ENCODE measurements around the gene PCDHB3. TPM values are rescaled to one million over a fixed set of nuclear protein-coding genes. Genes with fewer than 3 reads are reported as not detected.
A peak's percentile ranks its signal among the peaks of the same experiment; 100 is the strongest.
"Not testable (repeated sequence)": the region's sequence is repeated elsewhere in the genome, so short reads cannot be mapped to it uniquely, and the experiment has no call there.

The PCDHB3 gene
- total RNA-seq, 1 donor from 2014 or later = 2.0 TPM

DNA sequence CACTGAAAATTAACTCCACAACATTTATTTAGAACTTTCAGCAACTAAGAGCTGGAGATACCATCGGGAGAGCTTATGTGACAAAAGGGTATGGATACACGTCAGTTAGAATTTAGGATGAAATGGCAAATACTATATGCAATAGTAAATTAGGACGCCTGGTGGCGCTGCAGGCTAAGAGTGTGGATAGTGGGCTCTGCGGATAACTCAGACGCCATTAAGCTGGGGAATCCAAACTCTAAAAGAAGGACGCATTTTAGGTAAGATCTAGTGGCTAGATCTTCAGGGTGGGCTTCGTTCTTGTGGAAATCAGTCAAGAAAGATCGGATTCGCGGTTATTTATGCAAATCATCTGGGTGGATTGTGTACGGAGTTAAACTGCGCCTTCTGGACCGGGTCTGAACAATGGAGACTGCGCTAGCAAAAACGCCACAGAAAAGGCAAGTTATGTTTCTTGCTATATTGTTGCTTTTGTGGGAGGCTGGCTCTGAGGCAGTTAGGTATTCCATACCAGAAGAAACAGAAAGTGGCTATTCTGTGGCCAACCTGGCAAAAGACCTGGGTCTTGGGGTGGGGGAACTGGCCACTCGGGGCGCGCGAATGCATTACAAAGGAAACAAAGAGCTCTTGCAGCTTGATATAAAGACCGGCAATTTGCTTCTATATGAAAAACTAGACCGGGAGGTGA, 34.9 kb downstream of the PCDHB3 start, which contains the start of gene PCDHB5:
TSS of gene PCDHB5 (plus strand) at position 177 of the 688 bp plus-strand sequence. CDS start at position 406, 229 bp downstream.
- H3K36me3 ChIP-seq = no peaks in the 10 kb centered on the region
- H3K27ac ChIP-seq = no peak within 1 kb of the TSS
- H3K27me3 ChIP-seq = no peaks in the 10 kb centered on the region
- intact Hi-C loops (cut with DNase I) = no loop called here
- TF ChIP-seq POLR2AphosphoS5 (IDR thresholded peaks at IDR 0.05; ENCODE audit: insufficient read depth in 1 of 2, low read depth in 1 of 2) = no peak
- TF ChIP-seq POLR2A (IDR thresholded peaks at IDR 0.05) = no peak
- TF ChIP-seq, protein P1, sequence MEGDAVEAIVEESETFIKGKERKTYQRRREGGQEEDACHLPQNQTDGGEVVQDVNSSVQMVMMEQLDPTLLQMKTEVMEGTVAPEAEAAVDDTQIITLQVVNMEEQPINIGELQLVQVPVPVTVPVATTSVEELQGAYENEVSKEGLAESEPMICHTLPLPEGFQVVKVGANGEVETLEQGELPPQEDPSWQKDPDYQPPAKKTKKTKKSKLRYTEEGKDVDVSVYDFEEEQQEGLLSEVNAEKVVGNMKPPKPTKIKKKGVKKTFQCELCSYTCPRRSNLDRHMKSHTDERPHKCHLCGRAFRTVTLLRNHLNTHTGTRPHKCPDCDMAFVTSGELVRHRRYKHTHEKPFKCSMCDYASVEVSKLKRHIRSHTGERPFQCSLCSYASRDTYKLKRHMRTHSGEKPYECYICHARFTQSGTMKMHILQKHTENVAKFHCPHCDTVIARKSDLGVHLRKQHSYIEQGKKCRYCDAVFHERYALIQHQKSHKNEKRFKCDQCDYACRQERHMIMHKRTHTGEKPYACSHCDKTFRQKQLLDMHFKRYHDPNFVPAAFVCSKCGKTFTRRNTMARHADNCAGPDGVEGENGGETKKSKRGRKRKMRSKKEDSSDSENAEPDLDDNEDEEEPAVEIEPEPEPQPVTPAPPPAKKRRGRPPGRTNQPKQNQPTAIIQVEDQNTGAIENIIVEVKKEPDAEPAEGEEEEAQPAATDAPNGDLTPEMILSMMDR (IDR thresholded peaks at IDR 0.05) = no peak
- H3K4me3 ChIP-seq = peak within 1 kb of the TSS; percentile 21 to 26
- no peaks in the 10 kb centered on the region for H3K4me1 ChIP-seq
- peaks cover 8% of the 10 kb centered on the region for H3K9me3 ChIP-seq
- no peak for DNase-seq (ENCODE audit: extremely low spot score in 2 of 2)

DNA sequence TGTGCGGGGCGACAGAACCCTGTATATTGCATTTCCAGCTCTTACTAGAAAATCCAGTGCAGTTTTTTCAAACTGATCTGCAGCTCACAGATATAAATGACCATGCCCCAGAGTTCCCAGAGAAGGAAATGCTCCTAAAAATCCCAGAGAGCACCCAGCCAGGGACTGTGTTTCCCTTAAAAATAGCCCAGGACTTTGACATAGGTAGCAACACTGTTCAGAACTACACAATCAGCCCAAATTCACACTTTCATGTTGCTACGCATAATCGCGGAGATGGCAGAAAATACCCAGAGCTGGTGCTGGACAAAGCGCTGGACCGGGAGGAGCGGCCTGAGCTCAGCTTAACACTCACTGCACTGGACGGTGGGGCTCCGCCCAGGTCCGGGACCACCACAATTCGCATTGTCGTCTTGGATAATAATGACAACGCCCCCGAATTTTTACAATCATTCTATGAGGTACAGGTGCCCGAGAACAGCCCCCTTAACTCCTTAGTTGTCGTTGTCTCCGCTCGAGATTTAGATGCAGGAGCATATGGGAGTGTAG, 35.5 kb downstream of the PCDHB3 start:
- Histone ChIP-seq H3K9me3 (peaks cover 8% of the 10 kb centered on the region), H3K4me1 (no peaks in the 10 kb centered on the region), H3K27me3 (no peaks in the 10 kb centered on the region), H3K4me3 (peak overlapping the region; percentile 21 to 26), H3K36me3 (no peaks in the 10 kb centered on the region), H3K27ac (no peak overlapping the region)
- intact Hi-C loops (cut with DNase I) = no loop called here
- TF ChIP-seq POLR2AphosphoS5 (IDR thresholded peaks at IDR 0.05; ENCODE audit: insufficient read depth in 1 of 2, low read depth in 1 of 2) (no peak), POLR2A (IDR thresholded peaks at IDR 0.05) (no peak)
- TF ChIP-seq, protein P1 (IDR thresholded peaks at IDR 0.05) = no peak
- no peak for DNase-seq (ENCODE audit: extremely low spot score in 2 of 2)

DNA sequence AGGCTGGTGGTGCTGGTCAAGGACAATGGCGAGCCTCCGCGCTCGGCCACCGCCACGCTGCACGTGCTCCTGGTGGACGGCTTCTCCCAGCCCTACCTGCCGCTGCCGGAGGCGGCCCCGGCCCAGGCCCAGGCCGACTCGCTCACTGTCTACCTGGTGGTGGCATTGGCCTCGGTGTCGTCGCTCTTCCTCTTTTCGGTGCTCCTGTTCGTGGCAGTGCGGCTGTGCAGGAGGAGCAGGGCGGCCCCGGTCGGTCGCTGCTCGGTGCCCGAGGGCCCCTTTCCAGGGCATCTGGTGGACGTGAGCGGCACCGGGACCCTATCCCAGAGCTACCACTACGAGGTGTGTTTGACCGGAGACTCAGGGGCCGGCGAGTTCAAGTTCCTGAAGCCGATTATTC, 37.1 kb downstream of the PCDHB3 start:
- H3K9me3 ChIP-seq; H3K36me3 ChIP-seq; intact Hi-C loops (cut with DNase I): not testable (repeated sequence)

DNA sequence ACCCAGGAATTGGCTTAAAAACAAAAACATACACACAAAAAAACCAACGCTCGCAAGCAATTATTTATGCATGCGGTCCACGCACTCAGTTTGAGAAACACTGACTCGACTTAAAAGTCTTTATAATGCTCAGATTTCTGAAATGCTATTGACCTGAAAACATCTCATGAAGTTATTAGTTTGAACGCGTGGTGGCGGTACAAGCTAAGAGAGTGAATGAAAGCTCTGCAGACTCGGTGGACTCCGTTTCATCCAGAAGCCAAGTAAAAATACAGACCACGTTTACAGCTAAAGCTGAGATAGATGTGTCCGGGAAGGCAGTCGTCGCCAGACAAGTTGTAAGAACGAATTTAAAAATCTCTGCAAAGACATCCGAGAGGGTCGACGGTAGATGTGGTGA, 49.5 kb downstream of the PCDHB3 start, which contains the start of gene PCDHB6:
TSS of gene PCDHB6 (plus strand) at position 246 of the 400 bp plus-strand sequence. CDS start 201 bp downstream, outside the sequence.
- Histone ChIP-seq H3K4me3 (peak within 1 kb of the TSS in 1 of 2 donors; percentile 8), H3K27me3 (no peaks in the 10 kb centered on the region), H3K4me1 (no peaks in the 10 kb centered on the region), H3K27ac (no peak within 1 kb of the TSS), H3K36me3 (no peaks in the 10 kb centered on the region), H3K9me3 (peaks cover 13% of the 10 kb centered on the region)
- no peak for DNase-seq (ENCODE audit: extremely low spot score in 2 of 2)
- no peak for TF ChIP-seq POLR2AphosphoS5 (IDR thresholded peaks at IDR 0.05; ENCODE audit: insufficient read depth in 1 of 2, low read depth in 1 of 2)
- intact Hi-C loops (cut with DNase I) = no loop called here

More for the DNA sequence above, 37.1 kb downstream of the PCDHB3 start:
- H3K4me3 ChIP-seq; DNase-seq (ENCODE audit: extremely low spot score in 2 of 2); H3K27me3 ChIP-seq; H3K4me1 ChIP-seq; H3K27ac ChIP-seq: not testable (repeated sequence)

DNA sequence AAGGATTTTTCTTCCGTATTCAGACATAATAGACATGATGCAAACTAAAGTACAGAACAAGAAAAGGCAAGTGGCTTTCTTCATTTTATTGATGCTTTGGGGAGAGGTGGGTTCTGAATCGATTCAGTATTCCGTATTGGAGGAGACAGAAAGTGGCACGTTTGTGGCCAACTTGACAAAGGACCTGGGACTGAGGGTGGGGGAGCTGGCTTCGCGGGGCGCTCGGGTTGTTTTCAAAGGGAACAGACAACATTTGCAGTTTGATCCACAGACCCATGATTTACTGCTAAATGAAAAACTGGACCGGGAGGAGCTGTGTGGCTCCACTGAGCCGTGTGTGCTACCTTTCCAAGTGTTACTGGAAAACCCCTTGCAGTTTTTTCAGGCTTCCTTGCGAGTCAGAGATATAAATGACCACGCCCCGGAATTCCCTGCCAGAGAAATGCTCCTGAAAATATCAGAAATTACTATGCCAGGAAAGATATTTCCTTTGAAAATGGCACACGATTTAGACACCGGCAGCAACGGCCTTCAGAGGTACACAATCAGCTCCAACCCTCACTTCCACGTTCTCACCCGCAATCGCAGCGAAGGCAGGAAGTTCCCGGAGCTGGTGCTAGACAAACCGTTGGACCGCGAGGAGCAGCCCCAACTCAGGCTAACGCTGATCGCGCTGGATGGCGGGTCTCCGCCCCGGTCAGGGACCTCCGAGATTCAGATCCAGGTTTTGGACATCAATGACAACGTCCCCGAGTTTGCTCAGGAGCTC, 50.1 kb downstream of the PCDHB3 start:
- Histone ChIP-seq H3K27ac (no peak overlapping the region), H3K27me3 (no peaks in the 10 kb centered on the region), H3K4me3 (peak overlapping the region in 1 of 2 donors; percentile 8), H3K4me1 (no peaks in the 10 kb centered on the region), H3K36me3 (no peaks in the 10 kb centered on the region), H3K9me3 (peaks cover 13% of the 10 kb centered on the region)
- intact Hi-C loops (cut with DNase I) = no loop called here
- DNase-seq (ENCODE audit: extremely low spot score in 2 of 2) = no peak
- TF ChIP-seq POLR2A (IDR thresholded peaks at IDR 0.05) (no peak), POLR2AphosphoS5 (IDR thresholded peaks at IDR 0.05; ENCODE audit: insufficient read depth in 1 of 2, low read depth in 1 of 2) (no peak)
- TF ChIP-seq, protein P1 (IDR thresholded peaks at IDR 0.05) = no peak
